Activated CD8-positive, alpha-beta memory T cell treated with anti-CD3 and anti-CD28 coated beads, Interleukin-2, amount 50 U/mL, for 4 hours (primary cell): ENCODE data around the gene RHOXF1.
"Not testable (repeated sequence)": the region's sequence is repeated elsewhere in the genome, so short reads cannot be mapped to it uniquely, and the experiment has no call there.

ENCODE experiments used
- DNase-seq: peaks from one replicate; pipeline ENCODE4 v3.0.0-alpha.2; 2020

RHOXF1 gene

GRCh38 chrX:120085553-120086185, 30.0 kb downstream of the RHOXF1 start:
- DNase-seq = not testable (repeated sequence)

GRCh38 chrX:120077590-120077989, 38.1 kb downstream of the RHOXF1 start, which contains the start of gene RHOXF2B:
Gene RHOXF2B, minus strand, starts transcription at chrX:120077690. Its CDS starts 138 bp downstream, at chrX:120077552.
- DNase-seq = not testable (repeated sequence)

- not testable (repeated sequence) for DNase-seq
These were observed 49.5 kb downstream of the RHOXF1 start for GRCh38 chrX:120066169-120066568.
